ENCODE data around the gene NIPSNAP2. TPM values are rescaled to one million over a fixed set of nuclear protein-coding genes. Genes with fewer than 3 reads are reported as not detected.
A peak's percentile ranks its signal among the peaks of the same experiment; 100 is the strongest.

Gene NIPSNAP2
- total and polyA plus RNA-seq, 2 of the 13 experiments (the other 11 are each of a cell fraction or from before 2014, with no cell fraction given) = 40.3 to 61.5 TPM

- TF ChIP-seq HMG20A (CRISPR knock-in tag; IDR thresholded peaks at IDR 0.05; ENCODE audit: borderline replicate concordance) (0 out of 2 replicates have a peak, but pooled peaks have one; percentile 10), RBM39 (IDR thresholded peaks at IDR 0.05; ENCODE audit: low read depth, low read length, poor library complexity, severe bottlenecking) (peak; percentile 75), TCF7L2 (IDR thresholded peaks at IDR 0.05; ENCODE audit: low read depth, low read length) (no peak), EEA1 (CRISPR knock-in tag; IDR thresholded peaks at IDR 0.05; ENCODE audit: borderline replicate concordance) (0 out of 2 replicates have a peak, but pooled peaks have one; percentile 19), TFDP1 (CRISPR knock-in tag; IDR thresholded peaks at IDR 0.05; ENCODE audit: borderline replicate concordance) (peak; percentile 80; the same call in 1 of the 2 replicates), ISL2 (CRISPR knock-in tag; IDR thresholded peaks at IDR 0.05) (0 out of 2 replicates have a peak, but pooled peaks have one; percentile 47), TARDBP (CRISPR knock-in tag; IDR thresholded peaks at IDR 0.05) (peak; percentile 68; the same call in 1 of the 2 replicates), ZNF503 (CRISPR knock-in tag; IDR thresholded peaks at IDR 0.05) (no peak), ZNF891 (CRISPR knock-in tag; IDR thresholded peaks at IDR 0.05) (peak; percentile 56; the same call in 1 of the 2 replicates), ZNF740 (CRISPR knock-in tag; IDR thresholded peaks at IDR 0.05) (no peak), SAFB2 (CRISPR knock-in tag; IDR thresholded peaks at IDR 0.05; ENCODE audit: borderline replicate concordance, low read depth) (peak; percentile 47; the same call in 1 of the 2 replicates), BORCS8-MEF2B (CRISPR knock-in tag; IDR thresholded peaks at IDR 0.05) (0 out of 2 replicates have a peak, but pooled peaks have one; percentile 75), TFAP4 (IDR thresholded peaks at IDR 0.05; ENCODE audit: borderline replicate concordance, low read depth) (no peak), POGZ (CRISPR knock-in tag; IDR thresholded peaks at IDR 0.05) (peak; percentile 57; the same call in 1 of the 2 replicates), FOXA3 (CRISPR knock-in tag; IDR thresholded peaks at IDR 0.05) (peak; percentile 22; the same call in 1 of the 2 replicates), THRA (CRISPR knock-in tag; IDR thresholded peaks at IDR 0.05; ENCODE audit: borderline replicate concordance) (peak; percentile 58; the same call in 1 of the 2 replicates), SKI (IDR thresholded peaks at IDR 0.05; ENCODE audit: partially characterized antibody) (peak; percentile 58), GATAD1 (CRISPR knock-in tag; IDR thresholded peaks at IDR 0.05) (0 out of 2 replicates have a peak, but pooled peaks have one; percentile 38), HOMEZ (CRISPR knock-in tag; IDR thresholded peaks at IDR 0.05; ENCODE audit: low read depth) (0 out of 2 replicates have a peak, but pooled peaks have one; percentile 36), FLYWCH1 (CRISPR knock-in tag; IDR thresholded peaks at IDR 0.05) (peak; percentile 32; the same call in 1 of the 2 replicates), ZNF790 (CRISPR knock-in tag; IDR thresholded peaks at IDR 0.05; ENCODE audit: borderline replicate concordance) (no peak)
Measured at GRCh38 chr7:55964261-55965099, at the start of gene NIPSNAP2 (continued).
